Calu3 (cell line): ENCODE results near the gene C17orf113. TPM values are rescaled to one million over a fixed set of nuclear protein-coding genes. Genes with fewer than 3 reads are reported as not detected.
"Not testable (repeated sequence)": the region's sequence is repeated elsewhere in the genome, so short reads cannot be mapped to it uniquely, and the experiment has no call there.

Experiments used
- BruUV-seq: library from RNA; stranded (reverse); fragments of 400-500 nt; replicated peaks from 2 replicates; lab custom pipeline; 2021; lab: Mats Ljungman, UMichigan
- CTCF ChIA-PET: fragments of 300-600 bp; sonication (Branson Sonifier 250); formaldehyde crosslinking; loops from one replicate; lab custom pipeline; 2022; ENCODE audit warnings: antibody characterized with exemption; lab: Charles Lee
- DNase-seq: peaks from one replicate; pipeline ENCODE4 v3.0.0; 2022
- H3K27ac Mint-ChIP-seq: one replicate; pipeline ENCODE4 v1.8.0; 2022; ENCODE audit warnings: mixed read lengths; ENCODE audit not compliant: unreplicated experiment
- H3K27me3 Mint-ChIP-seq: one replicate; pipeline ENCODE4 v1.8.0; 2022; ENCODE audit warnings: mixed read lengths; ENCODE audit not compliant: unreplicated experiment
- H3K36me3 Mint-ChIP-seq: one replicate; pipeline ENCODE4 v1.8.0; 2022; ENCODE audit warnings: mild to moderate bottlenecking, moderate library complexity, mixed read lengths; ENCODE audit not compliant: insufficient read depth, unreplicated experiment
- H3K4me1 Mint-ChIP-seq: one replicate; pipeline ENCODE4 v1.8.0; 2022; ENCODE audit warnings: mild to moderate bottlenecking, low read depth, mixed read lengths; ENCODE audit not compliant: unreplicated experiment
- H3K4me3 Mint-ChIP-seq: one replicate; pipeline ENCODE4 v1.8.0; 2022; ENCODE audit warnings: mild to moderate bottlenecking, low read depth, moderate library complexity, mixed read lengths; ENCODE audit not compliant: unreplicated experiment
- H3K9me3 Mint-ChIP-seq: one replicate; pipeline ENCODE4 v1.8.0; 2022; ENCODE audit warnings: low read depth, mixed read lengths; ENCODE audit not compliant: unreplicated experiment
- intact Hi-C: fragments of 100-400 bp; cut with micrococcal nuclease; formaldehyde crosslinking; loops from one replicate; pipeline ENCODE4 v1.10.0; 2022; ENCODE audit not compliant: unreplicated experiment
- total RNA-seq: library from RNA; stranded (reverse); gene quantifications from 2 replicates; pipeline ENCODE4 v1.2.3, GENCODE V29; 2022
- TF ChIP-seq, protein P1 (sequence below): fragments of 200-600 bp; IDR thresholded peaks from one replicate; pipeline ENCODE4 v1.8.0; 2022; ENCODE audit warnings: antibody characterized with exemption; ENCODE audit not compliant: unreplicated experiment

Gene C17orf113
- total RNA-seq, 1 experiment from 2014 or later = 4.2 TPM

DNA sequence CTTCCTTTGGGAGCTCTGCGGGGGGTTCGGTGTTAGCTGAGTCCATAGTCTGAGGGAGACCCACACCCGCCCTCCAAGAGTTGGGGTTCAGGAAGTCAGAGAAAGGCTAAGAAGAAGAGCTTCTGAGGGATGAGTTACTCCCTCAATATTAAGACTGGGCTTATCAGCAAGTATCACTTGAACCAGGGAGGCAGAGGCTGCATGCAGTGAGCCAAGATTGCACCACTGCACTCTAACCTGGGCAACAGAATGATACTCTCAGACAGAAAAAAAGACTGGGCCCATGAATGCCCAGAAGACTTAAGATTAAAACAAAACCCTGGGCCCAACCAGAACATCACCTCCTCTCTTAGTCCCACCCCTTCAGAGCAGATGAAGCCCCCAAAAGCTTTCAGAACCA lies 24.5 kb downstream of the C17orf113 start:
- CTCF ChIA-PET = interaction anchor here (0.9 to 3.0 kb wide), 7 partner anchors 21 to 91 kb away, joined by 4 to 18 read pairs (median 6); partner anchors contain the start of genes CNP and DHX58
- peaks cover 50% of the 10 kb centered on the region for H3K36me3 Mint-ChIP-seq
- TF ChIP-seq, protein P1, sequence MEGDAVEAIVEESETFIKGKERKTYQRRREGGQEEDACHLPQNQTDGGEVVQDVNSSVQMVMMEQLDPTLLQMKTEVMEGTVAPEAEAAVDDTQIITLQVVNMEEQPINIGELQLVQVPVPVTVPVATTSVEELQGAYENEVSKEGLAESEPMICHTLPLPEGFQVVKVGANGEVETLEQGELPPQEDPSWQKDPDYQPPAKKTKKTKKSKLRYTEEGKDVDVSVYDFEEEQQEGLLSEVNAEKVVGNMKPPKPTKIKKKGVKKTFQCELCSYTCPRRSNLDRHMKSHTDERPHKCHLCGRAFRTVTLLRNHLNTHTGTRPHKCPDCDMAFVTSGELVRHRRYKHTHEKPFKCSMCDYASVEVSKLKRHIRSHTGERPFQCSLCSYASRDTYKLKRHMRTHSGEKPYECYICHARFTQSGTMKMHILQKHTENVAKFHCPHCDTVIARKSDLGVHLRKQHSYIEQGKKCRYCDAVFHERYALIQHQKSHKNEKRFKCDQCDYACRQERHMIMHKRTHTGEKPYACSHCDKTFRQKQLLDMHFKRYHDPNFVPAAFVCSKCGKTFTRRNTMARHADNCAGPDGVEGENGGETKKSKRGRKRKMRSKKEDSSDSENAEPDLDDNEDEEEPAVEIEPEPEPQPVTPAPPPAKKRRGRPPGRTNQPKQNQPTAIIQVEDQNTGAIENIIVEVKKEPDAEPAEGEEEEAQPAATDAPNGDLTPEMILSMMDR = no peak
- H3K27me3 Mint-ChIP-seq = no peaks in the 10 kb centered on the region
- peak overlapping the region; percentile 87 for H3K27ac Mint-ChIP-seq
- no TSS peak for BruUV-seq
- no peak for DNase-seq
- no peaks in the 10 kb centered on the region for H3K9me3 Mint-ChIP-seq
- H3K4me3 Mint-ChIP-seq = peak overlapping the region; percentile 38
- intact Hi-C loops = loop anchor here (1.0 to 2.0 kb wide), 2 partner anchors 59 to 90 kb away; partner anchors contain the start of gene CNP
- H3K4me1 Mint-ChIP-seq = peaks cover 53% of the 10 kb centered on the region

DNA sequence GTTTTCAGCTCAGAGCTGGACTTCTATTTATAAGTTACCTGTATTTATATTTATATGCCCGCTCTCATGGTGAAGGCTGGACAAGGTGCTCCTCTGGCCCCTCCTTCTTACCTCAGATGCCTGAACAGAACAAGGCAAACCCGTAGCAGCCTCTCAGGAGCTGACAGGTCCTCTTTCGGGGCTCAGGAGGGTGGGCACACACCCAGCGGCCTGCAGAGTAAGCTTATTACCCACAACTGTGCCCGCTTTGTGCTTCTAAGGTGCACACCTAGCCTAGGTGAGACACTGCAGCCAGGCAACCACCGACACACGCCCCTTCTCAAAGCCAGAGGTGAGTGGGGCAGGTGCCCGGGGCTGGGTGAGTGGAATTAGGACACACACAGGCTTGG lies 25.2 kb downstream of the C17orf113 start:
- Mint-ChIP-seq H3K4me3 (peak overlapping the region; percentile 38), H3K27me3 (no peaks in the 10 kb centered on the region), H3K27ac (peak overlapping the region; percentile 87), H3K9me3 (no peaks in the 10 kb centered on the region), H3K36me3 (peaks cover 58% of the 10 kb centered on the region), H3K4me1 (peaks cover 55% of the 10 kb centered on the region)
- intact Hi-C loops = loop anchor here (1.0 to 2.0 kb wide), 2 partner anchors 58 to 91 kb away; partner anchors contain the start of gene CNP
- BruUV-seq = no TSS peak
- DNase-seq = no peak
- CTCF ChIA-PET = interaction anchor here (0.6 to 3.0 kb wide), 14 partner anchors 16 to 96 kb away, joined by 3 to 18 read pairs (median 5); partner anchors contain the start of genes CNP, DHX58, KAT2A and ODAD4
- TF ChIP-seq, protein P1 = no peak

DNA sequence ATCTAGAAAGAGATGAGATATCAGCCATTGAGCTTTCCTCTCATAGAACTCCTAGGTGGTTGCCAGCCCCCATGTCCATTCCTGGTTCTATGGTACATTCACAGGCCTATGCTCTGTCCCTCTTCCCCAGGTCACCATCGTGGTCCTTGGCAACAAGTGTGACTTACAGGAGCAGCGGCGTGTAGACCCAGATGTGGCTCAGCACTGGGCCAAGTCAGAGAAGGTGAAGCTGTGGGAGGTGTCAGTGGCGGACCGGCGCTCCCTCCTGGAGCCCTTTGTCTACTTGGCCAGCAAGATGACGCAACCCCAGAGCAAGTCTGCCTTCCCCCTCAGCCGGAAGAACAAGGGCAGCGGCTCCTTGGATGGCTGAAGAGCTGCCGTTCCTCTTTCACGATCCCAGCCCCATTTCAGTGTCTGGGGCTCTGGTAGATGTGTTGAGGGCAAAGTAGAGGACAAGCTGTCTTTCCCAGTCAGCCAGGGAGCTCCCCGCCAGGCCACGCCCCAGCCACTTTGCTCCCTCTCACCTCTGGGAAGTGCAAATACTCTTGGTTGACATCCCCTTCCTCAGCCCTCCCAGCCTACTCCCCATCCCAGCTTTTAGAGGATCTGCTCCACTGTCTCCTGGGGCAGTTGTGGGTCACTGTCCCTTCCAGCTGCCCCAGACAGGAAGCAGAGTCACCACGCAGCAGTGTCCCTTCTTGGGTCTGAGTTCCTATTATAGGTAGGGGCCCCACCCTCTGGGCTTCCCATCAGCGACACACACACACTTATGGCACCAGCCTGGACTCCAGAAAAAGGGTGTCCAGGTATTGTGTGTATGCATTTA lies 26.7 kb downstream of the C17orf113 start:
- DNase-seq = no peak
- Mint-ChIP-seq H3K27ac (peak overlapping the region; percentile 87), H3K4me1 (peaks cover 66% of the 10 kb centered on the region), H3K4me3 (no peak overlapping the region), H3K9me3 (peaks cover 3% of the 10 kb centered on the region), H3K36me3 (peaks cover 72% of the 10 kb centered on the region), H3K27me3 (no peaks in the 10 kb centered on the region)
- CTCF ChIA-PET = interaction anchor here (0.7 to 3.0 kb wide), 5 partner anchors 11 to 1295 kb away, joined by 3 to 15 read pairs (median 3); no protein-coding TSS in a partner anchor
- TF ChIP-seq, protein P1 = no peak
- no TSS peak for BruUV-seq
- intact Hi-C loops = loop anchor here (2.0 kb wide), 1 partner anchor 57 kb away; the partner anchor contains the start of gene CNP

DNA sequence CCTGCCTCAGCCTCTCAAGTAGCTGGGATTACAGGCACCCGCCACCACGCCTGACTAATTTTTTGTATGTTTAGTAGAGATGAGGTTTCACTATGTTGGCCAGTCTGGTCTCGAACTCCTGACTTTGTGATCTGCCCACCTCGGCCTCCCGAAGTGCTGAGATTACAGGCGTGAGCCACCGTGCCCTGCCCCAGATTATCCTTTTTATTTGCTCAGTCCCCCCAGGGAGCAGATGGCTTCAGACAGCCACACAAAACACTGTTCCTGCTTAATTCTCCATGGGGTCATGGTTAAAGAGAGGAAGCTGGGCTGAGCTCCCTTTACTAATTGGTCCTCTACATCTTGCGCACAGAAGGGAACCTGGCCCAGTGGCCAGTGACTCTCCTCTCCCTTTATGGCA lies 29.6 kb downstream of the C17orf113 start:
- H3K9me3 Mint-ChIP-seq, DNase-seq, intact Hi-C loops, H3K27me3 Mint-ChIP-seq: not testable (repeated sequence)
- CTCF ChIA-PET = interaction anchor here (1.1 to 1.8 kb wide), 4 partner anchors 18 to 103 kb away, joined by 3 to 14 read pairs (median 4); partner anchors contain the start of gene ACLY
- H3K4me3 Mint-ChIP-seq = peak overlapping the region; percentile 99
- H3K27ac Mint-ChIP-seq = peak overlapping the region; percentile 99
- peaks cover 91% of the 10 kb centered on the region for H3K36me3 Mint-ChIP-seq
- BruUV-seq = TSS peak; percentile 51
- peaks cover 73% of the 10 kb centered on the region for H3K4me1 Mint-ChIP-seq
